ENCODE data around the gene SYTL5. TPM values are rescaled to one million over a fixed set of nuclear protein-coding genes. Genes with fewer than 3 reads are reported as not detected.

The SYTL5 gene
- polyA plus RNA-seq, 1 experiment, result 2.3 TPM

- CTCF ChIA-PET, result no interaction called here
- no peak for DNase-seq (ENCODE audit: low read depth, low spot score)
Measured at GRCh38 chrX:38044701-38045100, 38.3 kb downstream of the SYTL5 start.

GRCh38 chrX:38045538-38046096 is 39.3 kb downstream of the SYTL5 start:
- Histone ChIP-seq H3K4me3 (ENCODE audit: low read depth, low read length) (no peak overlapping the region), H3K9me3 (ENCODE audit: control insufficient read depth, insufficient read depth, low read length) (no peaks in the 10 kb centered on the region), H3K27me3 (ENCODE audit: control insufficient read depth, insufficient read depth, low read length) (no peaks in the 10 kb centered on the region), H3K27ac (ENCODE audit: low read depth, low read length) (no peak overlapping the region)
- ChIA-PET CTCF (no interaction called here), POLR2A (no interaction called here)
- DNase-seq (ENCODE audit: low read depth, low spot score), result no peak
- no peak for TF ChIP-seq CTCF (IDR thresholded peaks at IDR 0.05; ENCODE audit: low read depth, low read length)

More at GRCh38 chrX:38044701-38045100, 38.3 kb downstream of the SYTL5 start:
- TF ChIP-seq CTCF (IDR thresholded peaks at IDR 0.05; ENCODE audit: low read depth, low read length), result no peak
- Histone ChIP-seq H3K4me3 (ENCODE audit: low read depth, low read length) (no peak overlapping the region), H3K9me3 (ENCODE audit: control insufficient read depth, insufficient read depth, low read length) (no peaks in the 10 kb centered on the region), H3K27me3 (ENCODE audit: control insufficient read depth, insufficient read depth, low read length) (no peaks in the 10 kb centered on the region), H3K27ac (ENCODE audit: low read depth, low read length) (no peak overlapping the region)
- POLR2A ChIA-PET, result no interaction called here

GRCh38 chrX:38048886-38049285 is 42.5 kb downstream of the SYTL5 start:
- POLR2A ChIA-PET, result no interaction called here
- DNase-seq (ENCODE audit: low read depth, low spot score), result no peak
- no peak overlapping the region for H3K4me3 ChIP-seq (ENCODE audit: low read depth, low read length)
- no peaks in the 10 kb centered on the region for H3K9me3 ChIP-seq (ENCODE audit: control insufficient read depth, insufficient read depth, low read length)
- CTCF ChIA-PET, result no interaction called here
- TF ChIP-seq CTCF (IDR thresholded peaks at IDR 0.05; ENCODE audit: low read depth, low read length), result no peak
- H3K27me3 ChIP-seq (ENCODE audit: control insufficient read depth, insufficient read depth, low read length), result no peaks in the 10 kb centered on the region
- H3K27ac ChIP-seq (ENCODE audit: low read depth, low read length), result no peak overlapping the region

GRCh38 chrX:38050806-38051205 is 44.5 kb downstream of the SYTL5 start:
- TF ChIP-seq CTCF (IDR thresholded peaks at IDR 0.05; ENCODE audit: low read depth, low read length), result no peak
- POLR2A ChIA-PET, result no interaction called here
- Histone ChIP-seq H3K4me3 (ENCODE audit: low read depth, low read length) (no peak overlapping the region), H3K27me3 (ENCODE audit: control insufficient read depth, insufficient read depth, low read length) (no peaks in the 10 kb centered on the region), H3K9me3 (ENCODE audit: control insufficient read depth, insufficient read depth, low read length) (no peaks in the 10 kb centered on the region), H3K27ac (ENCODE audit: low read depth, low read length) (no peak overlapping the region)
- CTCF ChIA-PET, result no interaction called here
- DNase-seq (ENCODE audit: low read depth, low spot score), result no peak

GRCh38 chrX:38052096-38052495 is 45.7 kb downstream of the SYTL5 start:
- ChIA-PET CTCF (no interaction called here), POLR2A (no interaction called here)
- TF ChIP-seq CTCF (IDR thresholded peaks at IDR 0.05; ENCODE audit: low read depth, low read length), result no peak
- H3K4me3 ChIP-seq (ENCODE audit: low read depth, low read length), result no peak overlapping the region
- H3K9me3 ChIP-seq (ENCODE audit: control insufficient read depth, insufficient read depth, low read length), result no peaks in the 10 kb centered on the region
- DNase-seq (ENCODE audit: low read depth, low spot score), result peak; percentile 46
- H3K27me3 ChIP-seq (ENCODE audit: control insufficient read depth, insufficient read depth, low read length), result no peaks in the 10 kb centered on the region
- no peak overlapping the region for H3K27ac ChIP-seq (ENCODE audit: low read depth, low read length)
